KMS-11 (cell line): ENCODE results near the gene SSTR5.

Experiments used
- H2AFZ ChIP-seq: fragments of 200-600 bp; sonication (generic); 2 replicates; pipeline ENCODE4 v1.6.1; 2016; ENCODE audit warnings: antibody characterized with exemption, mixed run types, low read depth
- H3K27ac ChIP-seq: fragments of 200-600 bp; sonication (generic); 2 replicates; pipeline ENCODE4 v1.6.1; 2016; ENCODE audit warnings: mild to moderate bottlenecking, mixed run types
- H3K27me3 ChIP-seq: fragments of 200-600 bp; sonication (generic); 2 replicates; pipeline ENCODE4 v1.6.1; 2017; ENCODE audit warnings: mild to moderate bottlenecking, low read depth, mixed run types, moderate library complexity; ENCODE audit not compliant: insufficient read depth
- H3K36me3 ChIP-seq: fragments of 200-600 bp; sonication (generic); 2 replicates; pipeline ENCODE4 v1.6.1; 2017; ENCODE audit warnings: mild to moderate bottlenecking, mixed run types; ENCODE audit not compliant: insufficient read depth
- H3K4me1 ChIP-seq: fragments of 200-600 bp; sonication (generic); 2 replicates; pipeline ENCODE4 v1.6.1; 2016; ENCODE audit warnings: mild to moderate bottlenecking, low read depth, mixed run types; ENCODE audit not compliant: poor library complexity, severe bottlenecking
- H3K4me2 ChIP-seq: fragments of 200-600 bp; sonication (generic); 2 replicates; pipeline ENCODE4 v1.7.0; 2016; ENCODE audit warnings: mild to moderate bottlenecking, mixed run types
- H3K4me3 ChIP-seq: fragments of 200-600 bp; sonication (generic); IDR thresholded peaks from 2 replicates; pipeline ENCODE4 v1.6.1; 2017; ENCODE audit warnings: low read depth, low read length, mixed read lengths; ENCODE audit not compliant: insufficient read depth
- H3K79me2 ChIP-seq: fragments of 200-600 bp; sonication (generic); 2 replicates; pipeline ENCODE4 v1.6.1; 2016; ENCODE audit warnings: low read depth, mixed run types; ENCODE audit not compliant: insufficient read depth
- H3K9ac ChIP-seq: fragments of 200-600 bp; sonication (generic); 2 replicates; pipeline ENCODE4 v1.6.1; 2016; ENCODE audit warnings: mild to moderate bottlenecking, mixed run types
- H4K20me1 ChIP-seq: fragments of 200-600 bp; sonication (generic); 2 replicates; pipeline ENCODE4 v1.6.1; 2016; ENCODE audit warnings: mild to moderate bottlenecking, mixed run types; ENCODE audit not compliant: insufficient read depth
- CTCF ChIP-seq: fragments of 200-600 bp; sonication (generic); conservative IDR thresholded peaks from 2 replicates; pipeline ENCODE4 v1.6.1; 2017; ENCODE audit warnings: low read depth, mild to moderate bottlenecking, antibody characterized with exemption, low read length, moderate library complexity, mixed read lengths

SSTR5 gene

DNA sequence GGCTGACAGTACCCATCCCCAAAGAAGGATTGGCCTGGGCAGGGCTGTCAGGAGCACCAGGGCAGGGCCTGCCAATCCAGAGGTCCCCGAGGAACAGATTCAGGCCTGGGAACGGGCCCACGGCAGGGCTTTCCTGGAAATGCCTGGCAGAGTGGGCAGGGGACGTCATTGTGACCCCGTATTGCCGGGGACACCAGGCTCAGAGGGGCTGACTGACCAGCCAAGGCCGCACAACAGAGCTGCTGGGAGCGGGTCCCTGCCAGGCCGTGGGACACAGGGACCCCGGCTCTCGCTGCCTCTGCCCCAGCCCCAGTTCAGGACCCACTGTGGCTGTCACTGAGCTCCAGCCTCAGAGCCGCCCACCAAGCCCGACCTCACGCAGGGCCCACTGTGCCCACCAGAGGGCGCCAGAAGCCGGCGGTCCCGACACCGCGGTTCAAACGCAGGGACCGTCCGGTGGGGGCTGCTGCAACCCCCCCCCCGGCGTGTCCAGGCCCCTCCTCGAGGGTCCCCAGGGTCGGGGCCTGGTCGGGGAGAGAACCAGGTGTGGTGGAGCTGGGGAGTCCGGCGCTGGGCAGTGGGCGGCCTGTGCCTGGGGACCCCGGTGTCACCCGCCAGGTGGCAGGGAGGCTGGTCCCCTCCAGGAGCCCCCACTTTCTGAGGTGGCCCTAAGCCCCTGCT lies 15.2 kb upstream of the SSTR5 start:
- TF ChIP-seq CTCF: peak; percentile 68
- H4K20me1 ChIP-seq: no peaks in the 10 kb centered on the region
- no peak overlapping the region for H3K27ac ChIP-seq
- H3K27me3 ChIP-seq: peaks cover 91% of the 10 kb centered on the region
- H3K4me2 ChIP-seq: no peak overlapping the region
- H3K79me2 ChIP-seq: no peaks in the 10 kb centered on the region
- no peaks in the 10 kb centered on the region for H3K36me3 ChIP-seq
- no peaks in the 10 kb centered on the region for H3K4me1 ChIP-seq
- H3K9ac ChIP-seq: no peak overlapping the region
- no peak overlapping the region for H3K4me3 ChIP-seq
- no peak overlapping the region for H2AFZ ChIP-seq

DNA sequence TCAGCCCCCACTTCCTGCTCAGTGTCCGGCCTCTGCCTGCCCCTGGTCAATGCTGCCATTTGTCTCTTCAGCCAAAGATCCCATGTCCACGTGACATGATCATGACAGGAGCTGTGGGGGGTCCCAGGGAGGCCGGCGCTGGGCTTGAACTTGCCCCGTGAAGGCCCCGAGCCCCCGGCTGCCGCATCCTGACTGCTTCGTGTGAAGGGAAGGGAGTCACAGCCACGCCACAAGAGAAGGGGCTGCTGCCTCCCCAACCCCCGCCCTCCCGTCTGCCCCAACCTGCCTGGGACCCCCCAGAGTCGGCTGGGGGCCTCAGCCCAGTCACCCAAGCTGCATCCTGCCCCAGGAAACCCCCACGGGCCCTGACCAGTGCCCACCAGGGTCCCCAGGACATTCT lies 14.3 kb upstream of the SSTR5 start:
- Histone ChIP-seq H3K27me3 (peaks cover 91% of the 10 kb centered on the region), H3K27ac (no peak overlapping the region), H3K36me3 (no peaks in the 10 kb centered on the region), H3K4me2 (no peak overlapping the region), H4K20me1 (no peaks in the 10 kb centered on the region), H3K79me2 (no peaks in the 10 kb centered on the region), H3K4me3 (no peak overlapping the region), H2AFZ (no peak overlapping the region), H3K4me1 (no peaks in the 10 kb centered on the region), H3K9ac (no peak overlapping the region)
- no peak for TF ChIP-seq CTCF

DNA sequence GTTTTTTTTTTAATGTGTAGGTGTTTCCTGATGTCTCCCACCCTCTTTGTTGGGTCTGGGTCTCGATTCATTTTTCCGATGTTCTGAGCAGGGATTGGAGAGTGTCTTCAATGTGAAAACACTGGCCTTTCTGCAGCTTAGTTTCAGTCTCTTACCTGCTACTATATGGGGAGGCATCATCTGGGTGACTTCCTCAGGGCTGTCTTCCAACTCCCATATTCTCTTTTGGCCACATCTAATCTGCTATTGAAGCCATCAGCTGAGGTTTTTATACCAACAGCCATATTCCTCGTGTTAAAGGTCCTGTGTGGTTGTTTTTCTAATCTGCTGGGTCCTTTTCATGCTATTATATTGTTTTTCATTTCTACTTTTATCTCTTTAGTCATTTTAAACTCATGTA lies 13.2 kb upstream of the SSTR5 start:
- Histone ChIP-seq H3K9ac (no peak overlapping the region), H3K4me2 (no peak overlapping the region), H3K4me1 (no peaks in the 10 kb centered on the region), H3K27me3 (peaks cover 95% of the 10 kb centered on the region), H3K79me2 (no peaks in the 10 kb centered on the region), H3K36me3 (no peaks in the 10 kb centered on the region), H3K4me3 (no peak overlapping the region), H3K27ac (no peak overlapping the region), H2AFZ (no peak overlapping the region), H4K20me1 (no peaks in the 10 kb centered on the region)
- no peak for TF ChIP-seq CTCF

DNA sequence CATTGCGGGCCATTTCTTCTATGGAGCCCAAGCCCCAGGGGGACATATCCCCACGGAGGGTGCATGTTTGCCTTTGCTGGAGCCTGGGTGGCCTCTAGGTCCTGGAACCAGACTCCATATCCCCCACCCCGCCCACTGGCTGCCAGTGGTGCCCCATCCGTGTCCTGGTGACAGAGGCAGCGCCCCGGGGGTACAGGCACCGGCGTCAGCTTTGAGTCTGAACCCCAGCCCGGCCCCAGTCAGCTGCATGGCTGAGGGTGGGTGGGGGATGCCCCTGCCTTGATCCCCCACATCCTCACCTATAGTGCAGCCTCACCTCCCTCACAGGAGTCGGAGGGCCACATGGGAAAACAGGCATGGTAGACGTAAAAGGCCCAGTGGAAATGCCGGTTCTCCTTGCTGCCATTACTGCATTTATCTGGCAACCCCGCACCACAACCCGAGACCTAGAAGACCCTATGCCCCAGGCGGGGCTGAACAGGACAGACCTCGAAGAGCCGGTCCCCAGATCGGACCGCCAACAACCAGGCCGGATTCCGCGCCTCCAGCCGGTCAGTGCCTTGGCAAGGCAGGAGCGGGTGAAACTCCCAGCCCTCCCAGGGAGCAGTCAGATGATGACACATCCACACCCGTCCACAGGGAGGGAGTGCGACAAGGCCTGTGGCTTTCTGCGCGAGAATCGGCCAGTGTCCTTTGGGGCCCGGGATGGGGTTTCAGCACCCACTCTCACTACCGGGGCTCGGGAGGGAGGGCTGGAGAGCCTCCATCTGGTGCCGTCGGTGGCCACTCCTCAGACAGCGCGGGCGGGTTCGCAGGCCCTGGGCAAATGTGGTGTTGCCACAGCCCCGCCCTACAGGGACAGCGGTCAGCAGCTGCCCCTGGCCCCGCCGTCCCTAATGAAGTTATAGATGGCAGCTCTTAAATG lies 11.9 kb upstream of the SSTR5 start:
- Histone ChIP-seq H3K27me3 (peaks cover 95% of the 10 kb centered on the region), H3K4me3 (no peak overlapping the region), H3K9ac (no peak overlapping the region), H3K4me1 (no peaks in the 10 kb centered on the region), H3K27ac (no peak overlapping the region), H3K4me2 (no peak overlapping the region), H4K20me1 (no peaks in the 10 kb centered on the region), H3K36me3 (no peaks in the 10 kb centered on the region), H2AFZ (no peak overlapping the region), H3K79me2 (no peaks in the 10 kb centered on the region)
- no peak for TF ChIP-seq CTCF
